ENCODE data around the gene RPTOR.

The RPTOR gene

GRCh38 chr17:81009136-81009535 lies 464.5 kb downstream of the RPTOR start:
- peak; percentile 54 to 77 for DNase-seq

- DNase-seq: no peak
Measured at GRCh38 chr17:81010935-81011334, 466.3 kb downstream of the RPTOR start.

GRCh38 chr17:81011951-81012350 lies 467.3 kb downstream of the RPTOR start:
- DNase-seq: no peak

GRCh38 chr17:81012574-81013447 lies 468.2 kb downstream of the RPTOR start:
- no peak for DNase-seq

- DNase-seq: no peak
Measured at GRCh38 chr17:81013642-81014041, 469.0 kb downstream of the RPTOR start.

- no peak for DNase-seq
Measured at GRCh38 chr17:81015136-81015535, 470.5 kb downstream of the RPTOR start.
